ENCODE measurements around the gene RBM18. TPM values are rescaled to one million over a fixed set of nuclear protein-coding genes. Genes with fewer than 3 reads are reported as not detected.

The RBM18 gene
- total and polyA plus RNA-seq, 9 donors = 8.3 to 25.0 (median 17.0) TPM

DNA sequence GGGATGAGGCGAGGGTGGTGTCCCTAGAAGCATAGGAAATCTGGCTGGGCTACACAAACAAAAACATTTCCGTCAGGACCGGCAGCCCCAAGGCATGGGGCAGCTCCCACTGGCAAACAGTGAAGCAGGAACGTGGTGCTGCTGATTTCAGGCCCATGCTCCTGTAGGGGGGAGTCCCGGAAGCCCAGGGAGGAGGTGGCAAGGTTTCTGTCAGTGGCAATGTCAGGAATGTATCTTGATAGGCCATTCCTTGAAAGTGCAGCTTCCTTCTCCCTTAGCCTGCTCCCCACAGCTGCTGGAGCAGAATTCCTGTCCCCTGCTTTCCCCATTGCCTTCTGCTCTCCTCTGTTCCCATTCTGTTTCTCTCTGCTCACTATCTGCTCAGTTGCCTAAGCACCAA is 42.4 kb upstream of the RBM18 start:
- TF ChIP-seq EP300 (IDR thresholded peaks at IDR 0.05) (no peak), POLR2A (IDR thresholded peaks at IDR 0.05) (no peak), CTCF (IDR thresholded peaks at IDR 0.05) (no peak)
- WGBS, 3 donors = 71 to 78% (median 73%) methylated on average over 5 of the region's 5 CpGs
- no peaks in the 10 kb centered on the region for H3K9me3 ChIP-seq
- H3K4me3 ChIP-seq = no peak overlapping the region
- H3K4me1 ChIP-seq (ENCODE audit: insufficient read depth) = no peaks in the 10 kb centered on the region
- DNase-seq = peak in 1 of 5 donors; percentile 19
- no peaks in the 10 kb centered on the region for H3K27me3 ChIP-seq
- intact Hi-C loops (cut with DNase I) = no loop called here
- no peaks in the 10 kb centered on the region for H3K36me3 ChIP-seq
- H3K27ac ChIP-seq = no peak overlapping the region

GRCh38 chr9:122302237-122303093 is 37.8 kb upstream of the RBM18 start:
- no peak overlapping the region for H3K4me3 ChIP-seq
- intact Hi-C loops (cut with DNase I) = no loop called here
- no peaks in the 10 kb centered on the region for H3K4me1 ChIP-seq (ENCODE audit: insufficient read depth)
- no peak for DNase-seq
- TF ChIP-seq CTCF (IDR thresholded peaks at IDR 0.05) (no peak), POLR2A (IDR thresholded peaks at IDR 0.05) (no peak), EP300 (IDR thresholded peaks at IDR 0.05) (no peak)
- no peak overlapping the region for H3K27ac ChIP-seq
- WGBS, 3 donors = 88 to 92% (median 92%) methylated on average over 5 of the region's 5 CpGs
- no peaks in the 10 kb centered on the region for H3K9me3 ChIP-seq
- no peaks in the 10 kb centered on the region for H3K36me3 ChIP-seq
- H3K27me3 ChIP-seq = no peaks in the 10 kb centered on the region

DNA sequence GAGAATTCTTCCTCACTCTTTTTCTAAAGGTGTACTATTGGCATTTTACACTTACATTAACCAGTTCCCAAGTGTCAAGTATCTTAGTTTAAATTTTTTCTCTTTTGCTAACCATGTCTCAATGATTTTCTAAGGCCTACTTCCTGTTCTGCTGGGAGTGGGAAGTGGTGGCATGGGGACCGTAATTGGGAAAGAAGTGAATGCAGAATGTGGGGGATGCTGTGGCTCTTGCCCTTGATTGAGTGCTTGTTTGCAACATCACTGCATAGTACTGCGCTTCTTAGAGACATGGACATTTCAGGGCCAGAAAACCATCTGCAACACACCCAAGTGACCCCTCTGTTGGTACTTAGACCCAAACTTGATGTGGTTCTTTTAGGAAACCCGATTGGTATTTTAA is 32.9 kb upstream of the RBM18 start:
- Histone ChIP-seq H3K27ac (no peak overlapping the region), H3K4me1 (ENCODE audit: insufficient read depth) (no peaks in the 10 kb centered on the region), H3K9me3 (no peaks in the 10 kb centered on the region), H3K4me3 (no peak overlapping the region), H3K27me3 (no peaks in the 10 kb centered on the region), H3K36me3 (no peaks in the 10 kb centered on the region)
- intact Hi-C loops (cut with DNase I) = no loop called here
- no peak for DNase-seq
- no peak for TF ChIP-seq EP300 (IDR thresholded peaks at IDR 0.05)
- no peak for TF ChIP-seq CTCF (IDR thresholded peaks at IDR 0.05)
- no peak for TF ChIP-seq POLR2A (IDR thresholded peaks at IDR 0.05)
- WGBS, 3 donors = 91 to 98% (median 96%) methylated on average over 3 of the region's 3 CpGs

GRCh38 chr9:122294531-122294930 is 29.9 kb upstream of the RBM18 start:
- TF ChIP-seq CTCF (IDR thresholded peaks at IDR 0.05) (no peak), POLR2A (IDR thresholded peaks at IDR 0.05) (no peak), EP300 (IDR thresholded peaks at IDR 0.05) (no peak)

More at GRCh38 chr9:122294531-122294930, 29.9 kb upstream of the RBM18 start:
- DNase-seq = no peak
- Histone ChIP-seq H3K27ac (no peak overlapping the region), H3K4me1 (ENCODE audit: insufficient read depth) (no peaks in the 10 kb centered on the region), H3K27me3 (no peaks in the 10 kb centered on the region), H3K9me3 (no peaks in the 10 kb centered on the region), H3K4me3 (no peak overlapping the region), H3K36me3 (no peaks in the 10 kb centered on the region)
- 66 to 69% (median 67%) methylated on average over 4 of the region's 4 CpGs for WGBS, 3 donors
- intact Hi-C loops (cut with DNase I) = no loop called here
